ENCODE data around the gene PDCD10. TPM values are rescaled to one million over a fixed set of nuclear protein-coding genes. Genes with fewer than 3 reads are reported as not detected.

Gene PDCD10
- total RNA-seq, 1 donor from 2014 or later = 117 TPM

- DNase-seq (ENCODE audit: low spot score) = no peak
- Histone ChIP-seq H3K79me2 (ENCODE audit: low read depth) (no peaks in the 10 kb centered on the region), H3K27me3 (no peaks in the 10 kb centered on the region), H3F3A (ENCODE audit: low read depth) (no peaks in the 10 kb centered on the region), H4K20me1 (ENCODE audit: low read depth) (no peaks in the 10 kb centered on the region), H3K36me3 (peaks cover 18% of the 10 kb centered on the region), H3K4me1 (no peaks in the 10 kb centered on the region), H3K4me3 (no peak overlapping the region), H2AFZ (replicated peaks) (no peak overlapping the region), H3K4me2 (no peak overlapping the region), H3K9ac (no peak overlapping the region), H3K9me3 (ENCODE audit: low read depth) (peaks cover 17% of the 10 kb centered on the region), H3K27ac (no peak overlapping the region)
- Mint-ChIP-seq H3K36me3 (peaks cover 39% of the 10 kb centered on the region), H3K9me3 (peaks cover 23% of the 10 kb centered on the region), H3K4me1 (no peaks in the 10 kb centered on the region), H3K27ac (no peak overlapping the region), H3K27me3 (ENCODE audit: insufficient read depth, low read depth) (no peaks in the 10 kb centered on the region), H3K4me3 (no peak overlapping the region)
- TF ChIP-seq CTCF (IDR thresholded peaks at IDR 0.05) = no peak
- TF ChIP-seq EZH2phosphoT487 (IDR thresholded peaks at IDR 0.05) = no peak
- no peak for TF ChIP-seq EZH2 (IDR thresholded peaks at IDR 0.05)
Observed at GRCh38 chr3:167679526-167679925, 55.2 kb downstream of the PDCD10 start.

GRCh38 chr3:167675848-167676247 is 58.8 kb downstream of the PDCD10 start:
- Histone ChIP-seq H2AFZ (replicated peaks) (no peak overlapping the region), H3K9ac (no peak overlapping the region), H3F3A (ENCODE audit: low read depth) (no peaks in the 10 kb centered on the region), H3K27ac (no peak overlapping the region), H3K4me3 (no peak overlapping the region), H3K4me2 (no peak overlapping the region), H4K20me1 (ENCODE audit: low read depth) (no peaks in the 10 kb centered on the region), H3K9me3 (ENCODE audit: low read depth) (peaks cover 17% of the 10 kb centered on the region), H3K27me3 (no peaks in the 10 kb centered on the region), H3K79me2 (ENCODE audit: low read depth) (no peaks in the 10 kb centered on the region), H3K36me3 (peaks cover 18% of the 10 kb centered on the region), H3K4me1 (no peaks in the 10 kb centered on the region)
- no peak for TF ChIP-seq EZH2 (IDR thresholded peaks at IDR 0.05)
- no peak for TF ChIP-seq EZH2phosphoT487 (IDR thresholded peaks at IDR 0.05)
- no peak for TF ChIP-seq CTCF (IDR thresholded peaks at IDR 0.05)
- Mint-ChIP-seq H3K4me3 (no peak overlapping the region), H3K9me3 (peaks cover 26% of the 10 kb centered on the region), H3K36me3 (peaks cover 51% of the 10 kb centered on the region), H3K27me3 (ENCODE audit: insufficient read depth, low read depth) (no peaks in the 10 kb centered on the region), H3K4me1 (no peaks in the 10 kb centered on the region), H3K27ac (no peak overlapping the region)
- DNase-seq (ENCODE audit: low spot score) = no peak

- Histone ChIP-seq H2AFZ (replicated peaks) (no peak overlapping the region), H3K36me3 (peaks cover 18% of the 10 kb centered on the region), H3K79me2 (ENCODE audit: low read depth) (no peaks in the 10 kb centered on the region), H3K9me3 (ENCODE audit: low read depth) (peaks cover 17% of the 10 kb centered on the region), H3K4me3 (no peak overlapping the region), H3F3A (ENCODE audit: low read depth) (no peaks in the 10 kb centered on the region), H3K4me2 (no peak overlapping the region), H3K4me1 (no peaks in the 10 kb centered on the region), H3K27ac (no peak overlapping the region), H3K9ac (no peak overlapping the region), H3K27me3 (no peaks in the 10 kb centered on the region), H4K20me1 (ENCODE audit: low read depth) (no peaks in the 10 kb centered on the region)
- Mint-ChIP-seq H3K36me3 (peaks cover 48% of the 10 kb centered on the region), H3K9me3 (peaks cover 26% of the 10 kb centered on the region), H3K27me3 (ENCODE audit: insufficient read depth, low read depth) (no peaks in the 10 kb centered on the region), H3K27ac (no peak overlapping the region), H3K4me1 (no peaks in the 10 kb centered on the region), H3K4me3 (no peak overlapping the region)
- TF ChIP-seq CTCF (IDR thresholded peaks at IDR 0.05) (no peak), EZH2 (IDR thresholded peaks at IDR 0.05) (no peak), EZH2phosphoT487 (IDR thresholded peaks at IDR 0.05) (no peak)
- no peak for DNase-seq (ENCODE audit: low spot score)
Observed at GRCh38 chr3:167673221-167673620, 61.5 kb downstream of the PDCD10 start.

Data from neural progenitor cell (in vitro differentiated cells).